Stomach smooth muscle (tissue), 2 donors: ENCODE data around the gene FAM43B.
A peak's percentile ranks its signal among the peaks of the same experiment; 100 is the strongest.

Experiments used
- H3K27ac ChIP-seq: one replicate; pipeline ENCODE4 v1.7.0; 2013; ENCODE audit warnings: mild to moderate bottlenecking, low read length, inconsistent platforms
- H3K27me3 ChIP-seq, 2 donors: one replicate each; pipeline ENCODE4 v1.7.0; 2013; ENCODE audit warnings: low read length in 2 of 2; ENCODE audit not compliant: insufficient read depth in 2 of 2, control insufficient read depth in 1 of 2
- H3K36me3 ChIP-seq, 2 donors: one replicate each; pipeline ENCODE4 v1.7.0; 2013; ENCODE audit warnings: low read length in 2 of 2; ENCODE audit not compliant: control insufficient read depth in 2 of 2, insufficient read depth in 2 of 2
- H3K4me1 ChIP-seq: one replicate; pipeline ENCODE4 v1.7.0; 2013; ENCODE audit warnings: low read length; ENCODE audit not compliant: control insufficient read depth, insufficient read depth
- H3K4me3 ChIP-seq, 2 donors: one replicate each; pipeline ENCODE4 v1.7.0; 2013; ENCODE audit warnings: low read length in 2 of 2
- H3K9ac ChIP-seq, 2 donors: one replicate each; pipeline ENCODE4 v1.7.0; 2013; ENCODE audit warnings: low read length in 2 of 2, mild to moderate bottlenecking in 1 of 2
- H3K9me3 ChIP-seq, 2 donors: one replicate each; pipeline ENCODE4 v1.7.0; 2013; ENCODE audit warnings: low read length in 2 of 2; ENCODE audit not compliant: control insufficient read depth in 2 of 2
- donor health status: healthy.
- donor health status: Pancreatic carcinoma.

Gene FAM43B

GRCh38 chr1:20575541-20576336, 23.4 kb downstream of the FAM43B start:
- Histone ChIP-seq H3K9me3 (no peaks in the 10 kb centered on the region), H3K4me3 (no peak overlapping the region), H3K27ac (no peak overlapping the region), H3K9ac (no peak overlapping the region), H3K27me3 (peaks cover 6 to 7% of the 10 kb centered on the region in 2 donors), H3K4me1 (no peaks in the 10 kb centered on the region), H3K36me3 (no peaks in the 10 kb centered on the region)

- H3K27ac ChIP-seq, result no peak overlapping the region
- H3K4me1 ChIP-seq, result no peaks in the 10 kb centered on the region
- no peaks in the 10 kb centered on the region for H3K36me3 ChIP-seq
- no peak overlapping the region for H3K9ac ChIP-seq
- H3K4me3 ChIP-seq, result no peak overlapping the region
- H3K9me3 ChIP-seq, result no peaks in the 10 kb centered on the region
- peaks cover 6 to 7% of the 10 kb centered on the region in 2 donors for H3K27me3 ChIP-seq
Observed at GRCh38 chr1:20578062-20578461, 25.7 kb downstream of the FAM43B start.

GRCh38 chr1:20578721-20579395, 26.5 kb downstream of the FAM43B start:
- Histone ChIP-seq H3K4me1 (no peaks in the 10 kb centered on the region), H3K9ac (no peak overlapping the region), H3K9me3 (no peaks in the 10 kb centered on the region), H3K27me3 (peaks cover 2 to 7% of the 10 kb centered on the region in 2 donors), H3K4me3 (no peak overlapping the region), H3K27ac (no peak overlapping the region), H3K36me3 (no peaks in the 10 kb centered on the region)

GRCh38 chr1:20584890-20585289, 32.5 kb downstream of the FAM43B start:
- Histone ChIP-seq H3K9me3 (no peaks in the 10 kb centered on the region), H3K27ac (no peak overlapping the region), H3K36me3 (no peaks in the 10 kb centered on the region), H3K27me3 (peaks cover 15 to 20% of the 10 kb centered on the region in 2 donors), H3K4me1 (peaks cover 6% of the 10 kb centered on the region), H3K4me3 (no peak overlapping the region), H3K9ac (no peak overlapping the region)

- H3K9ac ChIP-seq, result no peak overlapping the region
- no peaks in the 10 kb centered on the region for H3K9me3 ChIP-seq
- no peak overlapping the region for H3K27ac ChIP-seq
- H3K36me3 ChIP-seq, result no peaks in the 10 kb centered on the region
- peaks cover 6% of the 10 kb centered on the region for H3K4me1 ChIP-seq
- no peak overlapping the region for H3K4me3 ChIP-seq
- H3K27me3 ChIP-seq, result peaks cover 24 to 30% of the 10 kb centered on the region in 2 donors
Observed at GRCh38 chr1:20586953-20587660, 34.7 kb downstream of the FAM43B start.

GRCh38 chr1:20587661-20588053, 35.3 kb downstream of the FAM43B start:
- no peaks in the 10 kb centered on the region for H3K36me3 ChIP-seq
- H3K27ac ChIP-seq, result no peak overlapping the region
- H3K27me3 ChIP-seq, result peaks cover 24 to 31% of the 10 kb centered on the region in 2 donors
- peaks cover 6% of the 10 kb centered on the region for H3K4me1 ChIP-seq
- H3K9me3 ChIP-seq, result no peaks in the 10 kb centered on the region
- H3K9ac ChIP-seq, result no peak overlapping the region
- H3K4me3 ChIP-seq, result no peak overlapping the region

GRCh38 chr1:20588634-20589225, 36.4 kb downstream of the FAM43B start, which contains the start of gene CDA:
Gene CDA (plus strand): TSS chr1:20589097. CDS start chr1:20589130, 33 bp downstream.
- H3K9ac ChIP-seq, result peak within 1 kb of the TSS in 1 of 2 donors; percentile 21
- H3K36me3 ChIP-seq, result no peaks in the 10 kb centered on the region
- H3K27ac ChIP-seq, result no peak within 1 kb of the TSS
- H3K4me3 ChIP-seq, result peak within 1 kb of the TSS in 1 of 2 donors; percentile 49
- H3K9me3 ChIP-seq, result no peaks in the 10 kb centered on the region
- H3K27me3 ChIP-seq, result peaks cover 29 to 31% of the 10 kb centered on the region in 2 donors
- peaks cover 6% of the 10 kb centered on the region for H3K4me1 ChIP-seq

- peak overlapping the region in 1 of 2 donors; percentile 21 for H3K9ac ChIP-seq
- H3K27ac ChIP-seq, result no peak overlapping the region
- peaks cover 6% of the 10 kb centered on the region for H3K4me1 ChIP-seq
- H3K36me3 ChIP-seq, result no peaks in the 10 kb centered on the region
- peaks cover 31 to 32% of the 10 kb centered on the region in 2 donors for H3K27me3 ChIP-seq
- no peaks in the 10 kb centered on the region for H3K9me3 ChIP-seq
- H3K4me3 ChIP-seq, result peak overlapping the region in 1 of 2 donors; percentile 49
Observed at GRCh38 chr1:20589331-20590278, 37.2 kb downstream of the FAM43B start.

- no peak overlapping the region for H3K9ac ChIP-seq
- H3K27me3 ChIP-seq, result peaks cover 31 to 32% of the 10 kb centered on the region in 2 donors
- no peak overlapping the region for H3K27ac ChIP-seq
- no peaks in the 10 kb centered on the region for H3K9me3 ChIP-seq
- peak overlapping the region in 1 of 2 donors; percentile 15 for H3K4me3 ChIP-seq
- H3K36me3 ChIP-seq, result no peaks in the 10 kb centered on the region
- peaks cover 6% of the 10 kb centered on the region for H3K4me1 ChIP-seq
Observed at GRCh38 chr1:20590306-20590777, 38.0 kb downstream of the FAM43B start.
